Activated T-helper 1 cell treated with anti-CD3 and anti-CD28 coated beads, Interleukin-12 subunit alpha, Interleukin-12 subunit beta, Interleukin-2, Interleukin-4 antibody, amounts not matched to agents 30 ng/mL and 10 ng/mL and 1 ng/mL, durations not matched to agents 14 hours and 24 hours and 36 hours (primary cell): ENCODE results near the gene GLRA3. TPM values are rescaled to one million over a fixed set of nuclear protein-coding genes. Genes with fewer than 3 reads are reported as not detected.

Experiments used
- DNase-seq: peaks from one replicate; pipeline ENCODE4 v3.0.0; 2021; ENCODE audit warnings: low spot score
- H3K27ac Mint-ChIP-seq: one replicate; pipeline ENCODE4 v1.8.0; 2021; ENCODE audit warnings: mild to moderate bottlenecking, mixed read lengths
- H3K27me3 Mint-ChIP-seq: one replicate; pipeline ENCODE4 v1.8.0; 2022; ENCODE audit warnings: mild to moderate bottlenecking, moderate library complexity, mixed read lengths; ENCODE audit not compliant: insufficient read depth
- H3K36me3 Mint-ChIP-seq: one replicate; pipeline ENCODE4 v1.8.0; 2021; ENCODE audit warnings: low read depth, mixed read lengths
- H3K4me1 Mint-ChIP-seq: one replicate; pipeline ENCODE4 v1.8.0; 2021; ENCODE audit warnings: low read depth, mixed read lengths
- H3K4me3 Mint-ChIP-seq: one replicate; pipeline ENCODE4 v1.8.0; 2021; ENCODE audit warnings: mild to moderate bottlenecking, moderate library complexity, mixed read lengths
- H3K9me3 Mint-ChIP-seq: one replicate; pipeline ENCODE4 v1.8.0; 2021; ENCODE audit warnings: mixed read lengths
- intact Hi-C: fragments of 100-400 bp; cut with micrococcal nuclease; formaldehyde crosslinking; loops from one replicate; pipeline ENCODE4 v1.15.1; 2024
- total RNA-seq: library from RNA; stranded (reverse); gene quantifications from 2 replicates; pipeline ENCODE4 v1.2.3, GENCODE V29; 2022

The GLRA3 gene
- total RNA-seq, 1 donor from 2014 or later = not detected

GRCh38 chr4:174627473-174627872 is 201.6 kb downstream of the GLRA3 start:
- Mint-ChIP-seq H3K4me1 (no peaks in the 10 kb centered on the region), H3K27ac (no peak overlapping the region), H3K27me3 (peaks cover 5% of the 10 kb centered on the region), H3K9me3 (no peaks in the 10 kb centered on the region), H3K36me3 (no peaks in the 10 kb centered on the region), H3K4me3 (no peak overlapping the region)
- intact Hi-C loops = no loop called here
- DNase-seq = no peak

- Mint-ChIP-seq H3K4me1 (no peaks in the 10 kb centered on the region), H3K27ac (no peak overlapping the region), H3K4me3 (no peak overlapping the region), H3K36me3 (no peaks in the 10 kb centered on the region), H3K9me3 (no peaks in the 10 kb centered on the region), H3K27me3 (peaks cover 6% of the 10 kb centered on the region)
- intact Hi-C loops = no loop called here
- DNase-seq = no peak
Measured at GRCh38 chr4:174626342-174627008, 202.6 kb downstream of the GLRA3 start.

- no peak overlapping the region for H3K27ac Mint-ChIP-seq
- H3K27me3 Mint-ChIP-seq = peaks cover 9% of the 10 kb centered on the region
- no peaks in the 10 kb centered on the region for H3K36me3 Mint-ChIP-seq
- no peak for DNase-seq
- intact Hi-C loops = no loop called here
- H3K4me3 Mint-ChIP-seq = no peak overlapping the region
- H3K4me1 Mint-ChIP-seq = no peaks in the 10 kb centered on the region
- H3K9me3 Mint-ChIP-seq = no peaks in the 10 kb centered on the region
Measured at GRCh38 chr4:174616661-174617060, 212.4 kb downstream of the GLRA3 start.

- H3K4me3 Mint-ChIP-seq = no peak overlapping the region
- H3K36me3 Mint-ChIP-seq = no peaks in the 10 kb centered on the region
- H3K27ac Mint-ChIP-seq = no peak overlapping the region
- DNase-seq = no peak
- H3K9me3 Mint-ChIP-seq = no peaks in the 10 kb centered on the region
- intact Hi-C loops = no loop called here
- no peaks in the 10 kb centered on the region for H3K4me1 Mint-ChIP-seq
- H3K27me3 Mint-ChIP-seq = peaks cover 4% of the 10 kb centered on the region
Measured at GRCh38 chr4:174613979-174614378, 215.1 kb downstream of the GLRA3 start.

GRCh38 chr4:174611792-174612191 is 217.3 kb downstream of the GLRA3 start:
- Mint-ChIP-seq H3K36me3 (no peaks in the 10 kb centered on the region), H3K27me3 (peaks cover 4% of the 10 kb centered on the region), H3K4me3 (no peak overlapping the region), H3K9me3 (no peaks in the 10 kb centered on the region), H3K27ac (no peak overlapping the region), H3K4me1 (no peaks in the 10 kb centered on the region)
- no peak for DNase-seq
- intact Hi-C loops = no loop called here

- Mint-ChIP-seq H3K4me1 (no peaks in the 10 kb centered on the region), H3K9me3 (no peaks in the 10 kb centered on the region), H3K4me3 (no peak overlapping the region), H3K27ac (no peak overlapping the region), H3K27me3 (no peaks in the 10 kb centered on the region), H3K36me3 (no peaks in the 10 kb centered on the region)
- no peak for DNase-seq
- intact Hi-C loops = no loop called here
Measured at GRCh38 chr4:174607792-174608191, 221.3 kb downstream of the GLRA3 start.

- H3K27ac Mint-ChIP-seq = no peak overlapping the region
- H3K36me3 Mint-ChIP-seq = no peaks in the 10 kb centered on the region
- H3K9me3 Mint-ChIP-seq = no peaks in the 10 kb centered on the region
- no peak for DNase-seq
- no peak overlapping the region for H3K4me3 Mint-ChIP-seq
- H3K27me3 Mint-ChIP-seq = peaks cover 5% of the 10 kb centered on the region
- intact Hi-C loops = no loop called here
- no peaks in the 10 kb centered on the region for H3K4me1 Mint-ChIP-seq
Measured at GRCh38 chr4:174604198-174604597, 224.8 kb downstream of the GLRA3 start.

GRCh38 chr4:174600391-174600790 is 228.7 kb downstream of the GLRA3 start:
- Mint-ChIP-seq H3K9me3 (no peaks in the 10 kb centered on the region), H3K4me3 (no peak overlapping the region), H3K27me3 (peaks cover 5% of the 10 kb centered on the region), H3K27ac (no peak overlapping the region), H3K36me3 (no peaks in the 10 kb centered on the region), H3K4me1 (no peaks in the 10 kb centered on the region)
- no peak for DNase-seq
- intact Hi-C loops = no loop called here

GRCh38 chr4:174598800-174599199 is 230.2 kb downstream of the GLRA3 start:
- no peaks in the 10 kb centered on the region for H3K4me1 Mint-ChIP-seq
- no peak overlapping the region for H3K27ac Mint-ChIP-seq
- no peaks in the 10 kb centered on the region for H3K36me3 Mint-ChIP-seq
- H3K9me3 Mint-ChIP-seq = no peaks in the 10 kb centered on the region
- H3K4me3 Mint-ChIP-seq = no peak overlapping the region
- H3K27me3 Mint-ChIP-seq = peaks cover 5% of the 10 kb centered on the region
- DNase-seq = no peak
- intact Hi-C loops = no loop called here

GRCh38 chr4:174596513-174596912 is 232.5 kb downstream of the GLRA3 start:
- Mint-ChIP-seq H3K27ac (no peak overlapping the region), H3K9me3 (peaks cover 5% of the 10 kb centered on the region), H3K4me1 (peaks cover 10% of the 10 kb centered on the region), H3K36me3 (no peaks in the 10 kb centered on the region), H3K4me3 (no peak overlapping the region), H3K27me3 (peaks cover 1% of the 10 kb centered on the region)
- intact Hi-C loops = no loop called here
- DNase-seq = no peak

GRCh38 chr4:174595141-174595929 is 233.7 kb downstream of the GLRA3 start:
- H3K9me3 Mint-ChIP-seq = peaks cover 5% of the 10 kb centered on the region
- H3K27ac Mint-ChIP-seq = no peak overlapping the region
- no peak overlapping the region for H3K4me3 Mint-ChIP-seq
- H3K36me3 Mint-ChIP-seq = no peaks in the 10 kb centered on the region
- H3K4me1 Mint-ChIP-seq = peaks cover 16% of the 10 kb centered on the region
- H3K27me3 Mint-ChIP-seq = no peaks in the 10 kb centered on the region
- DNase-seq = no peak
- intact Hi-C loops = no loop called here

GRCh38 chr4:174593701-174594100 is 235.3 kb downstream of the GLRA3 start:
- no peak overlapping the region for H3K4me3 Mint-ChIP-seq
- no peaks in the 10 kb centered on the region for H3K36me3 Mint-ChIP-seq
- H3K27ac Mint-ChIP-seq = no peak overlapping the region
- H3K4me1 Mint-ChIP-seq = peaks cover 16% of the 10 kb centered on the region
- no peak for DNase-seq
- H3K27me3 Mint-ChIP-seq = no peaks in the 10 kb centered on the region
- intact Hi-C loops = no loop called here
- H3K9me3 Mint-ChIP-seq = peaks cover 5% of the 10 kb centered on the region

GRCh38 chr4:174592985-174593335 is 236.1 kb downstream of the GLRA3 start:
- DNase-seq = no peak
- H3K4me3 Mint-ChIP-seq = no peak overlapping the region
- H3K27ac Mint-ChIP-seq = no peak overlapping the region
- intact Hi-C loops = no loop called here
- peaks cover 16% of the 10 kb centered on the region for H3K4me1 Mint-ChIP-seq
- no peaks in the 10 kb centered on the region for H3K27me3 Mint-ChIP-seq
- no peaks in the 10 kb centered on the region for H3K36me3 Mint-ChIP-seq
- H3K9me3 Mint-ChIP-seq = peaks cover 5% of the 10 kb centered on the region
